ENCODE measurements around the gene APOO. TPM values are rescaled to one million over a fixed set of nuclear protein-coding genes. Genes with fewer than 3 reads are reported as not detected.
"Not testable (repeated sequence)": the region's sequence is repeated elsewhere in the genome, so short reads cannot be mapped to it uniquely, and the experiment has no call there.

Gene APOO
- total RNA-seq, 1 donor from 2014 or later, result 13.0 TPM

- H3K4me3 ChIP-seq (ENCODE audit: low read length in 3 of 3), result peak overlapping the region; percentile 68 to 77 (median 69)
- H3K9me3 ChIP-seq (ENCODE audit: control insufficient read depth in 3 of 3, low read length in 3 of 3), result no peaks in the 10 kb centered on the region
- no peaks in the 10 kb centered on the region for H3K27me3 ChIP-seq (ENCODE audit: control insufficient read depth in 3 of 3, insufficient read depth in 3 of 3, low read length in 3 of 3)
- H3K36me3 ChIP-seq (ENCODE audit: control insufficient read depth in 3 of 3, insufficient read depth in 3 of 3, low read length in 3 of 3), result no peaks in the 10 kb centered on the region
- H3K9ac ChIP-seq (ENCODE audit: low read depth in 1 of 3, low read length in 3 of 3), result peak overlapping the region; percentile 76 to 82 (median 81)
- peak overlapping the region; percentile 86 for H3K27ac ChIP-seq (ENCODE audit: low read depth, low read length)
- H3K4me1 ChIP-seq (ENCODE audit: control insufficient read depth in 3 of 3, insufficient read depth in 3 of 3, low read length in 3 of 3), result peaks cover 3 to 14% (median 6%) of the 10 kb centered on the region in 3 donors
Measured at GRCh38 chrX:23907111-23907497, 634 bp downstream of the APOO start.

- H3K4me3 ChIP-seq (ENCODE audit: low read length in 3 of 3), result no peak overlapping the region
- no peaks in the 10 kb centered on the region for H3K36me3 ChIP-seq (ENCODE audit: control insufficient read depth in 3 of 3, insufficient read depth in 3 of 3, low read length in 3 of 3)
- peaks cover 15 to 21% (median 16%) of the 10 kb centered on the region in 3 donors for H3K4me1 ChIP-seq (ENCODE audit: control insufficient read depth in 3 of 3, insufficient read depth in 3 of 3, low read length in 3 of 3)
- no peaks in the 10 kb centered on the region for H3K9me3 ChIP-seq (ENCODE audit: control insufficient read depth in 3 of 3, low read length in 3 of 3)
- no peak overlapping the region for H3K27ac ChIP-seq (ENCODE audit: low read depth, low read length)
- H3K9ac ChIP-seq (ENCODE audit: low read depth in 1 of 3, low read length in 3 of 3), result no peak overlapping the region
- H3K27me3 ChIP-seq (ENCODE audit: control insufficient read depth in 3 of 3, insufficient read depth in 3 of 3, low read length in 3 of 3), result no peaks in the 10 kb centered on the region
Measured at GRCh38 chrX:23904096-23904495, 3.6 kb downstream of the APOO start.

GRCh38 chrX:23902419-23902818 lies 5.3 kb downstream of the APOO start:
- Histone ChIP-seq H3K9ac (ENCODE audit: low read depth in 1 of 3, low read length in 3 of 3) (peak overlapping the region in 2 of 3 donors; percentile 17 to 21), H3K4me1 (ENCODE audit: control insufficient read depth in 3 of 3, insufficient read depth in 3 of 3, low read length in 3 of 3) (peaks cover 16 to 17% (median 16%) of the 10 kb centered on the region in 3 donors)

DNA sequence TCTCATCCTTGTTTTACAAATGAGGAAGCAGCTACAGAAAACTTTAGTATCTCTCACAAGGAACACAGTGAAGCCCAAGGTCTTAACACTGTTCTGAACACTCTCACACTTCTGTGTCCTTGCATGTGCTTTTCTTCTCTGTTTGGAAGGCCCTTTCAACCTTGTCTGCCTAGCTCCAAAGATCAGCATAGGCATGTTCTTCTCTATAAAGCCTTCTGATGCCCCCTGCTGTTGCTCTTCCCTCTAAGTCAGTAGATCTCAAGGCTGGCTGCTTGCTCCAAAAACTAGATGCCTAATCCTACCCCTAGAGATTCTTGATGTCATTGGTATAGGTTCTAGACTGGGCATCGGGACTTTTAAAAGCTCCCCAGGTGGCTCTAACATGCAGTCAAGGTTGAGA lies 5.9 kb downstream of the APOO start:
- H3K9ac ChIP-seq (ENCODE audit: low read depth in 1 of 3, low read length in 3 of 3), result peak overlapping the region in 2 of 3 donors; percentile 17 to 21
- peak overlapping the region in 2 of 3 donors; percentile 23 to 59 for H3K4me3 ChIP-seq (ENCODE audit: low read length in 3 of 3)
- no peaks in the 10 kb centered on the region for H3K27me3 ChIP-seq (ENCODE audit: control insufficient read depth in 3 of 3, insufficient read depth in 3 of 3, low read length in 3 of 3)
- H3K27ac ChIP-seq (ENCODE audit: low read depth, low read length), result peak overlapping the region; percentile 10
- peaks cover 16 to 17% (median 16%) of the 10 kb centered on the region in 3 donors for H3K4me1 ChIP-seq (ENCODE audit: control insufficient read depth in 3 of 3, insufficient read depth in 3 of 3, low read length in 3 of 3)
- no peaks in the 10 kb centered on the region for H3K9me3 ChIP-seq (ENCODE audit: control insufficient read depth in 3 of 3, low read length in 3 of 3)
- no peaks in the 10 kb centered on the region for H3K36me3 ChIP-seq (ENCODE audit: control insufficient read depth in 3 of 3, insufficient read depth in 3 of 3, low read length in 3 of 3)

More at GRCh38 chrX:23902419-23902818, 5.3 kb downstream of the APOO start:
- H3K9me3 ChIP-seq (ENCODE audit: control insufficient read depth in 3 of 3, low read length in 3 of 3), result no peaks in the 10 kb centered on the region
- peak overlapping the region in 2 of 3 donors; percentile 23 to 59 for H3K4me3 ChIP-seq (ENCODE audit: low read length in 3 of 3)
- H3K27me3 ChIP-seq (ENCODE audit: control insufficient read depth in 3 of 3, insufficient read depth in 3 of 3, low read length in 3 of 3), result no peaks in the 10 kb centered on the region
- no peaks in the 10 kb centered on the region for H3K36me3 ChIP-seq (ENCODE audit: control insufficient read depth in 3 of 3, insufficient read depth in 3 of 3, low read length in 3 of 3)
- no peak overlapping the region for H3K27ac ChIP-seq (ENCODE audit: low read depth, low read length)

GRCh38 chrX:23901060-23901459 lies 6.7 kb downstream of the APOO start:
- H3K9me3 ChIP-seq (ENCODE audit: control insufficient read depth in 3 of 3, low read length in 3 of 3), result no peaks in the 10 kb centered on the region
- H3K4me1 ChIP-seq (ENCODE audit: control insufficient read depth in 3 of 3, insufficient read depth in 3 of 3, low read length in 3 of 3), result peaks cover 9 to 16% (median 12%) of the 10 kb centered on the region in 3 donors
- no peak overlapping the region for H3K9ac ChIP-seq (ENCODE audit: low read depth in 1 of 3, low read length in 3 of 3)
- H3K27ac ChIP-seq (ENCODE audit: low read depth, low read length), result peak overlapping the region; percentile 10
- H3K36me3 ChIP-seq (ENCODE audit: control insufficient read depth in 3 of 3, insufficient read depth in 3 of 3, low read length in 3 of 3), result no peaks in the 10 kb centered on the region
- H3K4me3 ChIP-seq (ENCODE audit: low read length in 3 of 3), result no peak overlapping the region
- no peaks in the 10 kb centered on the region for H3K27me3 ChIP-seq (ENCODE audit: control insufficient read depth in 3 of 3, insufficient read depth in 3 of 3, low read length in 3 of 3)

GRCh38 chrX:23900220-23900797 lies 7.4 kb downstream of the APOO start:
- Histone ChIP-seq H3K27ac (ENCODE audit: low read depth, low read length) (no peak overlapping the region), H3K9me3 (ENCODE audit: control insufficient read depth in 3 of 3, low read length in 3 of 3) (no peaks in the 10 kb centered on the region), H3K4me1 (ENCODE audit: control insufficient read depth in 3 of 3, insufficient read depth in 3 of 3, low read length in 3 of 3) (peaks cover 8 to 16% (median 12%) of the 10 kb centered on the region in 3 donors), H3K27me3 (ENCODE audit: control insufficient read depth in 3 of 3, insufficient read depth in 3 of 3, low read length in 3 of 3) (no peaks in the 10 kb centered on the region), H3K36me3 (ENCODE audit: control insufficient read depth in 3 of 3, insufficient read depth in 3 of 3, low read length in 3 of 3) (no peaks in the 10 kb centered on the region), H3K4me3 (ENCODE audit: low read length in 3 of 3) (no peak overlapping the region), H3K9ac (ENCODE audit: low read depth in 1 of 3, low read length in 3 of 3) (no peak overlapping the region)

- no peaks in the 10 kb centered on the region for H3K36me3 ChIP-seq (ENCODE audit: control insufficient read depth in 3 of 3, insufficient read depth in 3 of 3, low read length in 3 of 3)
- peaks cover 8 to 16% (median 12%) of the 10 kb centered on the region in 3 donors for H3K4me1 ChIP-seq (ENCODE audit: control insufficient read depth in 3 of 3, insufficient read depth in 3 of 3, low read length in 3 of 3)
- no peak overlapping the region for H3K9ac ChIP-seq (ENCODE audit: low read depth in 1 of 3, low read length in 3 of 3)
- H3K27ac ChIP-seq (ENCODE audit: low read depth, low read length), result no peak overlapping the region
- H3K27me3 ChIP-seq (ENCODE audit: control insufficient read depth in 3 of 3, insufficient read depth in 3 of 3, low read length in 3 of 3), result no peaks in the 10 kb centered on the region
- H3K4me3 ChIP-seq (ENCODE audit: low read length in 3 of 3), result no peak overlapping the region
- no peaks in the 10 kb centered on the region for H3K9me3 ChIP-seq (ENCODE audit: control insufficient read depth in 3 of 3, low read length in 3 of 3)
Measured at GRCh38 chrX:23898412-23898959, 9.3 kb downstream of the APOO start.

DNA sequence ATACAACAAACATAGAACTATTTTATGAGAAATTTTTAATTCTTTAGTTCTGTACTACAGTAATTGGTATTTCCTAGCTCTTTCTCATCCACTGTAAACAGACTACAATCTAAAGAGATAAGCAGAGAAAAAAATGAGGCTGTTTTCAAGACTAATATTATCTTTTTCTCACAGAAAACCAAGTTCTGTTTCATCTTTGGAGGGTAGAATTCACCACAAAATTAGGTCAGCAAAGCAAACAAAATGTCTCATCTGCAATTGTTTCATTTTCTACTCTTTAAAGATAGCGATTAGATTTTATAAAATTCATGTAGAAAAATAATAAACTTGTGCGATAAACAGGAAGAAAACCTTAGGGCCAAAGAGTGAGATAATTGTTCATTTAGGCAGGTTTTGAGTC lies 10.8 kb downstream of the APOO start:
- no peaks in the 10 kb centered on the region for H3K27me3 ChIP-seq (ENCODE audit: control insufficient read depth in 3 of 3, insufficient read depth in 3 of 3, low read length in 3 of 3)
- H3K4me3 ChIP-seq (ENCODE audit: low read length in 3 of 3), result no peak overlapping the region
- H3K9ac ChIP-seq (ENCODE audit: low read depth in 1 of 3, low read length in 3 of 3), result no peak overlapping the region
- H3K27ac ChIP-seq (ENCODE audit: low read depth, low read length), result no peak overlapping the region
- H3K4me1 ChIP-seq (ENCODE audit: control insufficient read depth in 3 of 3, insufficient read depth in 3 of 3, low read length in 3 of 3), result peaks cover 6 to 12% (median 9%) of the 10 kb centered on the region in 3 donors
- no peaks in the 10 kb centered on the region for H3K9me3 ChIP-seq (ENCODE audit: control insufficient read depth in 3 of 3, low read length in 3 of 3)
- no peaks in the 10 kb centered on the region for H3K36me3 ChIP-seq (ENCODE audit: control insufficient read depth in 3 of 3, insufficient read depth in 3 of 3, low read length in 3 of 3)

DNA sequence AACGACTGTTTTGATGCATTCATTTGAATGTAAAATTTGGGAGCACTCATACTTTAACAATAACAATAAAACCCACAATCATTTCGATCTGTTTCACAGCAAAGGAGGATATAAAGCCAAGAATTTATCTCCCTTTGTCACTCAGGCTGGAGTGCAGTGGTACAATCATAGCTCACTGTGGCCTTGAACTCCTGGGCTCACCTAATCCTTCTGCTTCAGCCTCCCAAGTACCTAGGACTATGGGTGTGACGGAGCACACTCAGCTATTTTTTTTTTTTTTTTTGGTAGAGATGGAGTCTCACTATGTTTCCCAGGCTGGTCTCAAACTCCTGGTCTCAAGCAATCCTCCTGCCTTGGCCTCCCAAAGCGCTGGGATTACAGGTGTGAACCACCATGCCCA lies 11.2 kb downstream of the APOO start:
- H3K27me3 ChIP-seq (ENCODE audit: control insufficient read depth in 3 of 3, insufficient read depth in 3 of 3, low read length in 3 of 3); H3K36me3 ChIP-seq (ENCODE audit: control insufficient read depth in 3 of 3, insufficient read depth in 3 of 3, low read length in 3 of 3); H3K9ac ChIP-seq (ENCODE audit: low read depth in 1 of 3, low read length in 3 of 3); H3K4me1 ChIP-seq (ENCODE audit: control insufficient read depth in 3 of 3, insufficient read depth in 3 of 3, low read length in 3 of 3); H3K4me3 ChIP-seq (ENCODE audit: low read length in 3 of 3); H3K9me3 ChIP-seq (ENCODE audit: control insufficient read depth in 3 of 3, low read length in 3 of 3); H3K27ac ChIP-seq (ENCODE audit: low read depth, low read length): not testable (repeated sequence)

DNA sequence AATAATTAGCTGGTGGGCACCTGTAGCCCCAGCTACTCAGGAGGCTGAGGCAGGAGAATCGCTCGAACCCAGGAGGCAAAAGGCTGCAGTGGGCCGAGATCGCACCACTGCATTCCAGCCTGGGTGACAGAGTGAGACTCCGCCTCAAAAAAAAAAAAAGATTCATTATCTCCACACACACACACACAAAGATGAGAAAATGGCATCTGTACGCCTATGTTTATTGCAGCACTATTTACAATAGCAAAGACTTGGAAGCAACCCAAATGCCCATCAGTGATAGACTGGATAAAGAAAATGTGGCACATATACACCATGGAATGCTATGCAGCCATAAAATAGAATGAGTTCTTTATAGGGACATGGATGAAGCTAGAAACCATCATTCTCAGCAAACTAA lies 12.7 kb downstream of the APOO start:
- H3K4me1 ChIP-seq (ENCODE audit: control insufficient read depth in 3 of 3, insufficient read depth in 3 of 3, low read length in 3 of 3); H3K27ac ChIP-seq (ENCODE audit: low read depth, low read length); H3K9me3 ChIP-seq (ENCODE audit: control insufficient read depth in 3 of 3, low read length in 3 of 3); H3K4me3 ChIP-seq (ENCODE audit: low read length in 3 of 3); H3K36me3 ChIP-seq (ENCODE audit: control insufficient read depth in 3 of 3, insufficient read depth in 3 of 3, low read length in 3 of 3); H3K27me3 ChIP-seq (ENCODE audit: control insufficient read depth in 3 of 3, insufficient read depth in 3 of 3, low read length in 3 of 3); H3K9ac ChIP-seq (ENCODE audit: low read depth in 1 of 3, low read length in 3 of 3): not testable (repeated sequence)
